Endothelial cell of umbilical vein (primary cell): ENCODE measurements around the gene GAB2.

Source experiments
- CTCF ChIP-seq, 2 donors: IDR thresholded peaks; 1 replicate in 1 of 2; 2 replicates in 1 of 2; pipeline ENCODE4 v1.5.1; 2011; ENCODE audit warnings: low read length in 2 of 2, mild to moderate bottlenecking in 2 of 2, moderate library complexity in 2 of 2, control low read depth in 1 of 2, inconsistent platforms in 1 of 2, low read depth in 1 of 2; ENCODE audit not compliant: insufficient read depth in 1 of 2; ENCODE audit errors: extremely low read depth in 1 of 2
- EZH2 ChIP-seq: IDR thresholded peaks from 2 replicates; pipeline ENCODE4 v1.6.1; 2012; ENCODE audit warnings: borderline replicate concordance, low read depth, mild to moderate bottlenecking, moderate library complexity, low read length, inconsistent platforms; ENCODE audit not compliant: severe bottlenecking
- MAX ChIP-seq: IDR thresholded peaks from 2 replicates; pipeline ENCODE4 v1.6.1; 2011; ENCODE audit not compliant: insufficient read depth, insufficient read length
- POLR2A ChIP-seq: IDR thresholded peaks from 2 replicates; pipeline ENCODE4 v1.6.1; 2012; ENCODE audit warnings: low read depth, mild to moderate bottlenecking, control low read depth, low read length
- POLR2AphosphoS5 ChIP-seq: IDR thresholded peaks from 2 replicates; pipeline ENCODE4 v1.6.1; 2012; ENCODE audit warnings: low read depth, mild to moderate bottlenecking, control low read depth, low read length, moderate library complexity; ENCODE audit not compliant: insufficient read depth

DNA sequence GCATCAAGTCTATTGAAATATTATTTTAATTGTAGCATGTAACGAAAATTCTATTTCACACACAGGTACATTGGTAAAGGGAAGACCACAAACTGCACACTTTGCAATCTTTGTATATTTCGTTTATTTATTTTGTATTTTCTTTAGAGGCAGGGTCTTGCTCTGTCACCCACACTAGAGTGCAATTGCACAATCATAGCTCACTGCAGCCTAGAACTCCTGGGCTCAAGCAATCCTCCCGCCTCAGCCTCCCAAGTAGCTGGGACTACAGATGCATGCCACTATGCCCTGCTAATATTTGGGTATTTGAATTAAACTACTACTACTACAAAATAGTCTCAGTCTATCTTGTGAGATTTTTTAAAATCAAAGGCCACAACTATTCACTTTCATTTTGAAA lies 42.7 kb downstream of the GAB2 start:
- TF ChIP-seq CTCF (IDR thresholded peaks at IDR 0.05; ENCODE audit: extremely low read depth in 1 of 2, insufficient read depth in 1 of 2, low read depth in 1 of 2, low read length in 2 of 2) (no peak), EZH2 (no peak), MAX (no peak), POLR2AphosphoS5 (no peak), POLR2A (no peak)
